AML-193 (cell line): Measurements from ENCODE around the gene TFIP11.

ENCODE experiments used
- DNase-seq, 2 experiments: peaks; one replicate each; lab custom pipeline; 2025; lab: John Stamatoyannopoulos, UW

The TFIP11 gene

GRCh38 chr22:26503758-26504157 lies 8.5 kb downstream of the TFIP11 start:
- DNase-seq: no peak

DNA sequence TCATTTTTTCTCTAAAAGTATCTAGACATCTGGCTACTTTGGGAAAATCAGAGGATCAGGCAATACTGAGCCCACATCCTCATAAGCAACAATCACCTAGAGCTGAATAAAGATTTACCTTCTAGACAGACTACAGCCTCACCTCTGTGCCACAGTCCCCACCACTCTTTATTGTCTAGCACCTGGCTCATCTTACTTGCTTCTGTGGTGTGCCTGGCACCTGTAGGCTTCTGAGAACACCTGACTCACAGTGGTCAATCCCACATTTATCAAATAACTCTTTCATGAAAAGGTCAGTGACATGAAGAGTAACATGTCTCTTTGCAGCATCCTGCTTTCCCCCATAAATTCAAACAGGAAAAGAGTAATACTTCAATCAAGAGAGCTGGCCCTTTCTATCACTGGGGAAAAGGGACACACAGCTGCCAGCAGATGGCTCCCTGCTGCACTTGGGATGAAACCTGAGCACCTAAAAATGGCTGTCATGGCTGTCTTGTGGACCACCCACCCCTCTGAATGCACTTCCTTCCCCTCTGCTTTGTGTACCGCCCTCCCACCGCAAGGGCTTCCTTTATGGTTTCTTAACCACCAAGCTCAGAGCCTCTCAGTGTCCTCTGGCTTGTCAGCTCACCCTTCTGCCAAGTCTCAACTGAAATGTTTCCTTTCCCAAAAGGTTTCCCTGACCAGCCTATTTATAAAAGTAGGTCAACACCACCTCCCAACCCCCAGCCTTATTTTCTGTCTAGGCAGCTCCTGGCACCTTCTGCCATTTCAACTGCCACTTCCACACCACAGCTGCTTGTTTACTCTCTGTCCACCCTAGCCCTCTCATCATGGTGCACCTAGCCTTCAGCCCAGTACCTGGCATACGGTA lies 9.3 kb downstream of the TFIP11 start:
- DNase-seq: peak; percentile 78 to 84

- DNase-seq: no peak
These were observed 10.3 kb downstream of the TFIP11 start for GRCh38 chr22:26501996-26502395.

DNA sequence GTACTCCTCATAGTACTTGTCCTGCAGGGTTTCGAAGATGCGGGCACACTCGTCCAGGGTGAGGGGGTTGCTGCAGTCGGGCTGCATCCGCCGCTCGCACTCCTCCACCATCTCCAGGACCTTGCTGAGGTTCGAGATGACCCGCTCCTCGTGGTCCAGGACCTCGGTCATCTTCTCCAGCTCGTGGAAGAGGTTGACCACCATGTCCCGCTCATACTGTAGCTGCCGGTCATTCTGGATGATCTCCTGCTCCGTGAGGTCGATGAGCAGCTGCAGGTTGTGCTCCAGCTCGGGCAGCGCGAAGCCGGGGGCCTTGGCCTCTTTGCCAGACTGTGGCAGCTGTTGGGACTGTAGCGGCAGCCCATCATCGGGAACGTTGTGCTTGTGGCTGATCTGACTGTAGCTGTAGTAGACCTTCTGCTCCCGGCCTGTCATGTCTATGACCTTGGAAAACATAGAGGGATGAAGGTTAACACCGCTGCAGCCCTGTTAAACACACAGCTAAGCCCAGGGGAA lies 13.0 kb downstream of the TFIP11 start:
- DNase-seq: no peak

DNA sequence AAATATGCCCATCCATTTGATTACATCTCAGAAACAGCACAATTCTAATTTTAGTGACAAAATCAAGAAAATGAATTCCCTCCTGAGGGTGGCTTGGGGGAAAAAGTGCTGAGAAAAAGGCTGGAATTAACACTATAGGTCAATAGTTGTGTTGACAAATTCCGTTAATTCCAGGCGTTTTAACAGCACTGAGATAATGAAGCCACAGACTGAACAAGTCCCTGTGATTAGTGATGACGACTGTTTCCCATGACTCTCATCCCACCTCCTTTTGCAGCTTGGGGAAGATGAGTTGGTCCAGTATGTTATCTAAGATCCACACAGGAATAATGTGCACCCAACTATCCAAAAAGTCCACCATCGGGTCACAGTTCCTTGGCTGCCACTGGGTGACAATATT lies 15.8 kb downstream of the TFIP11 start:
- DNase-seq: no peak

DNA sequence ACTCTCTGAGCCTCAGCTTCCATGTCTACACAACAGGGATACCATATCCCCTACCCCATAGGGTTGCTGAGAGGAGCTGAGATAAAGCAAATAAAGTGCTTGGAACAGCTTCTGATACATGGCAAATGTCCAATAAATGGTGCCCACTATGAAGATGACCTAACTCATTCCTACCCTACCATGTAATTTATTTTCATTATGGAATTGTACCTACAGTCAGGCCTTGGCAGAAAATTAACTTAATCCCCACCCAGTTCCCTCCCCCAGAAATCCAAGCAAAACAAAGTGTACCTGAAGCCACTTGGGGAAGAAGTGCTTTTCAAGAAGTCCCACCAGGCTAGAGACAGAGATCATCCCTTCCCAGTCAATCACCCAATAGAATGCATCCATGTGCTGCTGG lies 17.8 kb downstream of the TFIP11 start:
- no peak for DNase-seq

DNA sequence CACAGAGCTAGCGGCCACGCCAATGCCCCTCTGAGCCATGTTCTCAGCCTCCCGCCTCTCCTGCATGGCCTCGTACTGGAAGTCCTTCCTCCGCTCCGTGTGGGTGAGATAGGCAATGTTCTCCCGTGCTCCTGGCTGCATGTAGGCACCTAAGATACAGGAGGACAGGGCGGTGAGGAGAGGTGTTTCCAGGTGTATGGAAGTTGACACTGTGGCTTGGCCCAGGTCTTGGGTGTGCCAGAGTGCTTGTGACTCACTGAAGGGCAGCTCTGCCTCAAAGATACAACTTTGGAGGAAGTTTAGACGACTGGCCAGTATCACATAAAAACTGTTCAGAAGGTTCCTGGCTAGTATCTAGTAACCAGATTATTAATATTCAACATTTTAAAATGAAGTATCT lies 20.1 kb downstream of the TFIP11 start:
- no peak for DNase-seq

GRCh38 chr22:26489447-26490036 lies 22.7 kb downstream of the TFIP11 start:
- no peak for DNase-seq

- DNase-seq: no peak
These were observed 24.3 kb downstream of the TFIP11 start for GRCh38 chr22:26487996-26488395.

GRCh38 chr22:26486394-26486793 lies 25.9 kb downstream of the TFIP11 start:
- DNase-seq: no peak

DNA sequence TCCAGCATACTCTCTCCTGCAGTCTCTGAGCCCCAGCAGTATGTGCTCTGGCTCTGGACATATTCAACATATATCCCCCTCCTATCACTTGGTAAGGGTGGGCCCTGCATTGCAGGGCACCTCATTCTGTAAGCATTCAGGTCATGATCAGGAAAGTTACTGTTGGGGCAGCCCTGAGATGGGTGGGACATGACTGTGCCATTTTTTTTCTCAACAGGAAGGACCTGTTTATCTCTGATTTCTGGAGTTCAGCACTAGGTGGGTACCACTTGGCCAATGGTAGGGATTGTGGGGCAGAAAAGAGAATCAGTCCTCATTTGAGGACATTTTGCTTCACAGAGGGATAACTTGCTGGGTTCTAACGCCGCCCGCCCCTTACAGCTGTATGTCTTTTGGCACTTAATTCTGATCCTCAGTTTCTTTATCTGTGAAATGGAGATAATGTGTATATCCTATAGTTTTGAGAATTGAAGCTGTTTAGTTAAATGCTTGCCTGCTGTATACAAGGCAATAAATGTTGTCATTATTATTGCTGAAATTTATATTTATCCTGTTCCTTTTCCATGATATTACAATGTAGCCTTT lies 26.4 kb downstream of the TFIP11 start:
- no peak for DNase-seq

DNA sequence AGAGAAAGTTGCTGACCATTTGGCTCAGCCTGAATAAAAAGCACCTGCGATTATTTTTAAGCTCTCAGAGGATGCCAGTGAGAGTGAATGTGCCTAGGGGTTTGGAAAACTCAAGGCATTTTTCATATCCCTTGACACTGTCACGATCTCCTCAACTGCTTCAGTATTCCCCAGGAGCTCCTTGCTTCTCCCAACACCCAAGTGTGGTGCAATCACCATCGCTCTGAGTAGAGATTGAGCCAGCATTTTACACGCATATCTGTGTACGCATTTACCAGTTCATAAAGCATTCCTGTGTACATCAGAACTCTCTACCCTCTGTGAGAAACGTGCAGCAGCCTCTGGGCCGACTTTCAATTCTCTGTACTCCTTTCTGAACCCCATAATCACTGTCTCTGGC lies 27.3 kb downstream of the TFIP11 start:
- DNase-seq: no peak

DNA sequence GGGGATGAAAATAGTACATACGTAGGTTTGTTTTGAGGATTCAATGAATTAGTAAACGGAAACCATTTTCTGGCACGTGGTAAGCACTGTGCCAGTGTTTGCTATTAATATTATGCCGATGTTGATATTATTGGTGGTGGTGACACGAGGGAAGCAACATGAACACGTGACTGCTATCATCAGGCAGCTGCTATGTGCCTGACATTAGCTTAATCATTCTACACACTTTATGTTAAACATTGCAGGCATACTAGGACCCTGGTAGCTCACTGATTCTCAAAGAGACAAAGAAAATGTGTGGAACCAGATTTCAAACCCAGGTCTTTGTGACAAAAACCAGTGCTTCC lies 27.9 kb downstream of the TFIP11 start:
- DNase-seq: no peak

- peak; percentile 59 to 75 for DNase-seq
These were observed 28.6 kb downstream of the TFIP11 start, which contains the start of the genes HPS4 and SRRD for GRCh38 chr22:26483439-26484359. HPS4 (minus strand) TSS chr22:26483783; CDS start chr22:26481762, 2,021 bp downstream. SRRD (plus strand) TSS chr22:26483877; CDS start chr22:26483891, 14 bp downstream.

- no peak for DNase-seq
These were observed 29.2 kb downstream of the TFIP11 start for GRCh38 chr22:26483043-26483438.

GRCh38 chr22:26482161-26482560 lies 30.1 kb downstream of the TFIP11 start:
- DNase-seq: no peak

DNA sequence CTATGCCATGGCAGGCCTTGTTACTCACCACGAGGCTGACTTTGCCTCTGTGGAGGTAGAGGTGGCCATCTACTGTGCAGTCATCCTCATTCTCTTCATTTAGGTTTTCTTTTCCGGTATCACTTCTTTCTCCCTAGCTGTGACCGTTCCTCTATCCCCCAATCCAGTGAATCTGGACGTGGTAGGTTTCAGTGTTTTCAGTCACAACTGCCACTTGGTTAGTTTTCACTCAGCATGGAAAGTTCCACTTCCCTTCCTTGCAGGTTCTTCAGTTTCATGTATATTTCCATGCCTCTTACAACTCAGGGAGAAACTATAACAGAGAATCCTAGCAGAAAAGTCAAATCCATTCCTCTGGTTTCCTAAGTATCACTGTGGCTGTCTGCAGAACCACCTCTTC lies 30.6 kb downstream of the TFIP11 start:
- no peak for DNase-seq

- no peak for DNase-seq
These were observed 31.1 kb downstream of the TFIP11 start for GRCh38 chr22:26481112-26481693.

DNA sequence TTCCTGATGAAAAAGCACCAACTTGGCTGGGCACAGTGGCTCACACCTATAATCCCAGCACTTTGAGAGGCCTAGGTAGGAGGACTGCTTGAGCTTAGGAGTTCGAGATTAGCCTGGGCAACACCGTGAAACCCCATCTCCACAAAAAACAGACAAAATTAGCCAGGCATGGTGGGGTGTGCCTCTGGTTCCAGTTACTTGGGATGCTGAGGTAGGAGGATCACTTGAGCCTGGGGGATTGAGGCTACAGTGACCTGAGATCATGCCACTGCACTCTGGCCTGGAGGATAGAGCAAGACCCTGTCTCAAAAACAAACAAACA lies 31.7 kb downstream of the TFIP11 start:
- no peak for DNase-seq

DNA sequence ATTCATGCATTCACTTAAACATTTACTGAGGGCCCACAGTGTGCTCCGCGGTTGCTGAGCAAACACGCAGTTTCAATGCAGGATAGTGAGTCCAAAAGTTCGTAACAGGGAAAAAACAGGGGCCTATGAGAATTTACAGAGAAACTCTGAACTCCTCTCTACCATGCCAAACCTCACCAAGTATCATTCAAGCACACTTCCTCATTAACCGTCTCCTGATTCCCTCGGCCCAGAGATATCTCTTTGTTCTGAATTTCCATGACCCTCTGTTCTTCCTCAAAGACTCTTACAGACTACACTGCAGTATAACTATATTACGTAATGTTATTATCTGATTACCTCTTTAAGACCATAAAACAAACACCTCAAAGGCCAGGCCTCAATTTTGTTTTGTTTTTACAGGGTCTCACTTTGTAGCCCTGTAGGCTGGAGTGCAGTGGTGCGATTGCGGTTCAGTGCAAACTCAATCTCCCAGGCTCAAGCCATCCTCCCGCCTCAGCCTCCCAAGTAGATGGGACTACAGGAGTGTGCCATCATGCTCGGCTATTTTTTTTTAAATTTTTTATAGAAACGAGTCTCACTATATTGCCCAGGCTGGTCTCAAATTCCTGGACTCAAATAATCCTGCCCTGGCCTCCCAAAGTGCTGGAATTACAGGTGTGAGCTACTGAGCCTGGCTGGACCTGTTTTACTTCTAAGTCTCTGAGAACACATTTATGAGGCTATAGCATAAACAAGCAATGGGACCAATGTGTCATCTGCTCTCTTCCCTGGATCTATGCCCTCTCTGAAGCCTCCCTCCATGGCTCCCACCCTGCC lies 32.3 kb downstream of the TFIP11 start:
- peak; percentile 64 to 71 for DNase-seq
